WTC11 (cell line): ENCODE results near the gene CAMTA1. TPM values are rescaled to one million over a fixed set of nuclear protein-coding genes. Genes with fewer than 3 reads are reported as not detected.

Source experiments
- ATAC-seq: fragments of 200-7000 bp; cut with Tn5 transposase; 2 replicates; pipeline ENCODE4 v1.10.0; 2021; ENCODE audit warnings: mild to moderate bottlenecking, moderate library complexity
- CTCF ChIA-PET: fragments of 300-600 bp; sonication (Branson Sonifier 250); formaldehyde crosslinking; loops from one replicate; lab custom pipeline; 2021; ENCODE audit warnings: antibody characterized with exemption; lab: Charles Lee
- POLR2A ChIA-PET: fragments of 350-600 bp; sonication (Branson Sonifier 250); formaldehyde crosslinking; loops from one replicate; lab custom pipeline; 2021; ENCODE audit warnings: antibody characterized with exemption; lab: Charles Lee
- DNase-seq: peaks from one replicate; pipeline ENCODE4 v3.0.0; 2021; ENCODE audit warnings: low spot score
- H3K27ac Mint-ChIP-seq: 2 replicates; pipeline ENCODE4 v1.8.0; 2021; ENCODE audit warnings: mixed read lengths
- H3K27me3 Mint-ChIP-seq: 2 replicates; pipeline ENCODE4 v1.8.0; 2021; ENCODE audit warnings: low read depth, mild to moderate bottlenecking, moderate library complexity, mixed read lengths
- H3K36me3 Mint-ChIP-seq: 2 replicates; pipeline ENCODE4 v1.8.0; 2021; ENCODE audit warnings: mixed read lengths
- H3K4me1 Mint-ChIP-seq: 2 replicates; pipeline ENCODE4 v1.8.0; 2022; ENCODE audit warnings: mixed read lengths
- H3K4me3 Mint-ChIP-seq: 2 replicates; pipeline ENCODE4 v1.8.0; 2021; ENCODE audit warnings: mild to moderate bottlenecking, moderate library complexity, mixed read lengths
- H3K9me3 Mint-ChIP-seq: 2 replicates; pipeline ENCODE4 v1.8.0; 2021; ENCODE audit warnings: mixed read lengths
- AR ChIP-seq: fragments of 250-450 bp; sonication (Bioruptor Pico); IDR thresholded peaks from 2 replicates; pipeline ENCODE4 v1.9.0; 2021; ENCODE audit warnings: mild to moderate bottlenecking
- E2F4 ChIP-seq: sonication (generic); formaldehyde crosslinking; IDR thresholded peaks from 2 replicates; pipeline ENCODE4 v1.8.1; 2022; ENCODE audit warnings: low read depth, mild to moderate bottlenecking, moderate library complexity, missing genetic modification reagents, borderline replicate concordance
- ESRRA ChIP-seq: sonication (generic); formaldehyde crosslinking; IDR thresholded peaks from 2 replicates; pipeline ENCODE4 v1.8.1; 2022; ENCODE audit warnings: mild to moderate bottlenecking, missing genetic modification reagents, borderline replicate concordance
- IRF1 ChIP-seq: sonication (generic); formaldehyde crosslinking; IDR thresholded peaks from 2 replicates; pipeline ENCODE4 v1.8.0; 2023; ENCODE audit warnings: missing genetic modification reagents
- JUN ChIP-seq: sonication (generic); formaldehyde crosslinking; IDR thresholded peaks from 2 replicates; pipeline ENCODE4 v1.8.0; 2023; ENCODE audit warnings: mild to moderate bottlenecking, missing genetic modification reagents
- MXD4 ChIP-seq: fragments of 250-450 bp; sonication (Bioruptor Pico); IDR thresholded peaks from 2 replicates; pipeline ENCODE4 v1.8.0; 2021; ENCODE audit warnings: mild to moderate bottlenecking, moderate library complexity, borderline replicate concordance
- MYBL2 ChIP-seq: sonication (generic); formaldehyde crosslinking; IDR thresholded peaks from 2 replicates; pipeline ENCODE4 v1.8.1; 2023; ENCODE audit warnings: mild to moderate bottlenecking, moderate library complexity, missing genetic modification reagents
- OVOL2 ChIP-seq: fragments of 250-450 bp; sonication (Bioruptor Pico); IDR thresholded peaks from 2 replicates; pipeline ENCODE4 v1.9.0; 2021; ENCODE audit warnings: mild to moderate bottlenecking, borderline replicate concordance
- PRDM15 ChIP-seq: sonication (generic); formaldehyde crosslinking; IDR thresholded peaks from 2 replicates; pipeline ENCODE4 v1.8.0; 2022; ENCODE audit warnings: missing genetic modification reagents
- SMAD3 ChIP-seq: sonication (generic); formaldehyde crosslinking; IDR thresholded peaks from 2 replicates; pipeline ENCODE4 v1.8.0; 2022; ENCODE audit warnings: missing genetic modification reagents, mild to moderate bottlenecking, borderline replicate concordance
- TP53 ChIP-seq: sonication (generic); formaldehyde crosslinking; IDR thresholded peaks from 2 replicates; pipeline ENCODE4 v1.8.1; 2023; ENCODE audit warnings: mild to moderate bottlenecking, missing genetic modification reagents
- ZNF121 ChIP-seq: sonication (generic); formaldehyde crosslinking; IDR thresholded peaks from 2 replicates; pipeline ENCODE4 v1.8.0; 2023; ENCODE audit warnings: missing genetic modification reagents
- ZNF138 ChIP-seq: sonication (generic); formaldehyde crosslinking; conservative IDR thresholded peaks from 2 replicates; pipeline ENCODE4 v1.8.1; 2022; ENCODE audit warnings: mild to moderate bottlenecking, moderate library complexity, missing genetic modification reagents
- ZNF396 ChIP-seq: fragments of 250-450 bp; sonication (Bioruptor Pico); IDR thresholded peaks from 2 replicates; pipeline ENCODE4 v1.8.0; 2021; ENCODE audit warnings: mild to moderate bottlenecking, moderate library complexity, borderline replicate concordance
- ZNF532 ChIP-seq: fragments of 250-450 bp; sonication (Bioruptor Pico); IDR thresholded peaks from 2 replicates; pipeline ENCODE4 v1.9.0; 2021; ENCODE audit warnings: mild to moderate bottlenecking, borderline replicate concordance
- ZNF671 ChIP-seq: fragments of 250-450 bp; sonication (Bioruptor Pico); IDR thresholded peaks from 2 replicates; pipeline ENCODE4 v1.8.0; 2021; ENCODE audit warnings: mild to moderate bottlenecking
- total RNA-seq: library from RNA; stranded (reverse); gene quantifications from 3 replicates; pipeline ENCODE4 v1.2.3, GENCODE V29; 2021
- TF ChIP-seq, protein P1 (sequence below): sonication (generic); formaldehyde crosslinking; IDR thresholded peaks from 2 replicates; pipeline ENCODE4 v1.8.0; 2022; ENCODE audit warnings: mild to moderate bottlenecking, missing genetic modification reagents

The CAMTA1 gene
- total RNA-seq, 1 experiment from 2014 or later = 86.4 TPM

DNA sequence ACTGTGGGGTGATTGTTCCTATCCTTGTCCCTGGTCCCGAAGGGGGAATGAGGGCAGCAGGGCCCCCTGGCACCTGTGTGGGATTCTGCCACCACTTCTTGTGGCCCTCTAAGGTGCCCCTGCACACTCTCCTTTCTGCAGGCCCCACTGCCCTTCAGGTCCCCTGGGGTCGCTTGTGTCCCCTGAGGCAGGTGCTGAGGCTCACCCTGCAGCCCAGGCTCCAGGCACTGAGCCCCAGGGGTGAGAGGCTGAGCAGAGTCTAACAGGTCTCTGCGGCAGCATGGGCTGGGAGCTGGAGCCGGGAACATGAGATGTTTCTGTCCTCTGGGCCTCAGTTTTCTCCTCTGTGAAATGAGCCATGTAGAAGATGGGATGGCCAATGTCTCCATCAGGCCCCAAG lies 774.9 kb downstream of the CAMTA1 start:
- POLR2A ChIA-PET = no interaction called here
- Mint-ChIP-seq H3K4me3 (no peak overlapping the region), H3K4me1 (0 out of 2 replicates have a peak, but pooled peaks cover 3% of the 10 kb centered on the region), H3K9me3 (no peaks in the 10 kb centered on the region), H3K36me3 (no peaks in the 10 kb centered on the region), H3K27me3 (no peaks in the 10 kb centered on the region; the same call in 1 of the 2 replicates), H3K27ac (no peak overlapping the region)
- DNase-seq (no peak), ATAC-seq (no peak)
- CTCF ChIA-PET = interaction anchor here (0.8 to 2.5 kb wide), 5 partner anchors 20 to 109 kb away, joined by 3 to 12 read pairs (median 5); no protein-coding TSS in a partner anchor
- no peak for TF ChIP-seq ZNF532 (CRISPR knock-in tag)
- TF ChIP-seq SMAD3 (CRISPR knock-in tag) = no peak
- TF ChIP-seq OVOL2 = no peak
- TF ChIP-seq ZNF121 = no peak
- TF ChIP-seq E2F4 (CRISPR knock-in tag) = no peak
- TF ChIP-seq, protein P1, sequence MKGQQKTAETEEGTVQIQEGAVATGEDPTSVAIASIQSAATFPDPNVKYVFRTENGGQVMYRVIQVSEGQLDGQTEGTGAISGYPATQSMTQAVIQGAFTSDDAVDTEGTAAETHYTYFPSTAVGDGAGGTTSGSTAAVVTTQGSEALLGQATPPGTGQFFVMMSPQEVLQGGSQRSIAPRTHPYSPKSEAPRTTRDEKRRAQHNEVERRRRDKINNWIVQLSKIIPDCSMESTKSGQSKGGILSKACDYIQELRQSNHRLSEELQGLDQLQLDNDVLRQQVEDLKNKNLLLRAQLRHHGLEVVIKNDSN = no peak
- TF ChIP-seq ZNF138 (CRISPR knock-in tag) = no peak
- TF ChIP-seq JUN (CRISPR knock-in tag) = no peak
- TF ChIP-seq MYBL2 (CRISPR knock-in tag) = no peak
- no peak for TF ChIP-seq ESRRA (CRISPR knock-in tag)
- no peak for TF ChIP-seq TP53 (CRISPR knock-in tag)
- no peak for TF ChIP-seq ZNF396 (CRISPR knock-in tag)

DNA sequence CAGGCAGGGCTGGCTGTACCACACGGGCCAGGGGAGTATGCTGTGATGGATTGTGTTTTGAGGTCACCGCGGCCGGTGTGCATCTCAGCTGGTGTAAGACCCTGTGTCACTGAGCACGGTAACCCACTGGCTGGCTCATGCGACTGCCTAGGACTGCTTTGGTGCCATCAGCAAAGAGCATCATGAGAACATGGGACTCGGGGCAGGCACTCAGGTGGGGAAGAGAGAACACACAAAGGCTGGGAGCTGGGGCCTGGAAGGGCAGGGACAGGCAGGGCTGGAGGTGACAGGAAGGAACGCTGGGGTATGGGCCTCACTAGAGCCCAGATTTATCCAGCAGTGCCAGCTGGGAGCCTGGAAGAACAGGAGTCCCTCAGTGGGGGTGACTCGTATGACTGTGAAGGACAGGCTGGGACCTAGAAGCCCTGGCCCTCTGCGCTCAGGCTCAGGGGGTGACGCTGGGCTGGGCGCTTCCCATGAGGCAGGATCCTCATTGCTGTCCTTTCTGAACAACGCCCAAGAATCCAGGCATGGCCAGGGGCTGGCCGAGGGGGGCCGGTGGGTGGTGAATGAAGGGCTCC lies 775.4 kb downstream of the CAMTA1 start:
- Mint-ChIP-seq H3K4me3 (no peak overlapping the region), H3K27ac (no peak overlapping the region), H3K27me3 (no peaks in the 10 kb centered on the region; the same call in 1 of the 2 replicates), H3K9me3 (no peaks in the 10 kb centered on the region), H3K4me1 (0 out of 2 replicates have a peak, but pooled peaks cover 3% of the 10 kb centered on the region), H3K36me3 (no peaks in the 10 kb centered on the region)
- ATAC-seq (no peak), DNase-seq (no peak)
- ChIA-PET CTCF (interaction anchor here (0.5 to 2.5 kb wide), 29 partner anchors 9 to 491 kb away, joined by 3 to 23 read pairs (median 4); no protein-coding TSS in a partner anchor), POLR2A (no interaction called here)
- TF ChIP-seq MXD4 (CRISPR knock-in tag) (no peak), AR (CRISPR knock-in tag) (no peak), PRDM15 (CRISPR knock-in tag) (no peak), IRF1 (CRISPR knock-in tag) (no peak), ZNF671 (no peak)
